Measurements from ENCODE around the gene MTHFR. TPM values are rescaled to one million over a fixed set of nuclear protein-coding genes. Genes with fewer than 3 reads are reported as not detected.

Gene MTHFR
- total and polyA plus RNA-seq, 2 of the 8 experiments (the other 6 are each of a cell fraction or from before 2014, with no cell fraction given) = 8.7 to 18.5 TPM

DNA sequence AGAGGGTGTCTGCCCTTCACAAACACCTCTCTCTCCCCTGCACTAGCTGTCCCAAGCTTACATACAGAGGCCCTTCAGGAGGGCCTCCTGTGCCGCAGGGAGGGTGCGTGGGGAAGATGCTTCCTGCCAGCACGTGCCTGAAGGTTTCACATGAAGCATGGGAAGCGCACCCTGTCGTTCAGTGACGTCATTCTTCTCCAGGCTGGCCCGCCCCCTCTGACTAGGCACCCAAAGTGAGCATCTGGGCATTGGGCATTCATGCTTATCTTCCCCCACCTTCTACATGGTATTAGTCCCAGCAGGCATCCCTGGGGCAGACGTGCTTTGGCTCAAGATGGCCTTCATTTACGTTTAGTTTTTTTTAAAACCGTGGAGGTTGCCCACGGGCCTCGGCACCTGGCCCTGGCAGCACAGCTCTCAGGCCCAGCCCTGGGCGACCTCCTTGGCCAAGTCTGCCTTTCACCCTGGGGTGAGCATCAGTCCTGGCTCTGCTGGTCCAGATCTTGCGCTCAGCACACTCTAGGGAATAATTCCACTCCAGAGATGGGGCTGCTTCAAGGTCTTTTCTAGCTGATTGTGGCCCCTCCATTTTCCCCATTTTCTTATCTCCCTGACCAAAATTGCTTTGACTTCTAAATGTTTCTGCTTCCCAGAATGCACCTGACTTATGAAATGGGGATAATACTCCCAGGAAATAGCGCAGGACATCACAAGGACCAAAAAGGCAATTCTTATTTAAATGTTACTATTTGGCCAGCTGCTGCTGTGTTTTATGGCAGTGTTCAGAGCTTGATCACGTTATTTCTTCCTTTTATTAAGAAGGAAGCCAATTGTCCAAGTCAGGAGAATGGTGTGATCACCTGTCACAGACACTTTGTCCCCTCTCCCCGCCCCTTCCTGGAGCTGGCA, 35.7 kb upstream of the MTHFR start (continued):
- TF ChIP-seq, protein P1, sequence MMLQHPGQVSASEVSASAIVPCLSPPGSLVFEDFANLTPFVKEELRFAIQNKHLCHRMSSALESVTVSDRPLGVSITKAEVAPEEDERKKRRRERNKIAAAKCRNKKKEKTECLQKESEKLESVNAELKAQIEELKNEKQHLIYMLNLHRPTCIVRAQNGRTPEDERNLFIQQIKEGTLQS (IDR thresholded peaks at IDR 0.05; ENCODE audit: insufficient read depth, low read depth, low read length) = no peak
- no peak for TF ChIP-seq JUN (IDR thresholded peaks at IDR 0.05; ENCODE audit: low read depth, low read length)
- TF ChIP-seq TAF1 (IDR thresholded peaks at IDR 0.05; ENCODE audit: low read depth, low read length) = no peak
- no peak for TF ChIP-seq POLR2AphosphoS5 (IDR thresholded peaks at IDR 0.05; ENCODE audit: low read depth, low read length)
- TF ChIP-seq, protein P2, sequence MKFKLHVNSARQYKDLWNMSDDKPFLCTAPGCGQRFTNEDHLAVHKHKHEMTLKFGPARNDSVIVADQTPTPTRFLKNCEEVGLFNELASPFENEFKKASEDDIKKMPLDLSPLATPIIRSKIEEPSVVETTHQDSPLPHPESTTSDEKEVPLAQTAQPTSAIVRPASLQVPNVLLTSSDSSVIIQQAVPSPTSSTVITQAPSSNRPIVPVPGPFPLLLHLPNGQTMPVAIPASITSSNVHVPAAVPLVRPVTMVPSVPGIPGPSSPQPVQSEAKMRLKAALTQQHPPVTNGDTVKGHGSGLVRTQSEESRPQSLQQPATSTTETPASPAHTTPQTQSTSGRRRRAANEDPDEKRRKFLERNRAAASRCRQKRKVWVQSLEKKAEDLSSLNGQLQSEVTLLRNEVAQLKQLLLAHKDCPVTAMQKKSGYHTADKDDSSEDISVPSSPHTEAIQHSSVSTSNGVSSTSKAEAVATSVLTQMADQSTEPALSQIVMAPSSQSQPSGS (IDR thresholded peaks at IDR 0.05; ENCODE audit: low read length) = no peak
- no peak for TF ChIP-seq KDM4A (IDR thresholded peaks at IDR 0.05; ENCODE audit: low read depth, low read length, severe bottlenecking)
- TF ChIP-seq SIRT6 (IDR thresholded peaks at IDR 0.05; ENCODE audit: low read length) = no peak
- no peak for TF ChIP-seq RXRA (IDR thresholded peaks at IDR 0.05; ENCODE audit: insufficient read depth, low read depth, low read length)

Data from H1 (cell line).